BLaER1 (cell line): Measurements from ENCODE around the gene GPR62.

ENCODE experiments used
- H3K27ac ChIP-seq: shearing (Covaris generic); formaldehyde crosslinking; 2 replicates; pipeline ENCODE4 v1.8.1; 2022
- H3K27me3 ChIP-seq: shearing (Covaris generic); formaldehyde crosslinking; 2 replicates; pipeline ENCODE4 v1.8.1; 2022
- H3K36me3 ChIP-seq: shearing (Covaris generic); formaldehyde crosslinking; 2 replicates; pipeline ENCODE4 v1.8.1; 2022
- H3K4me1 ChIP-seq: shearing (Covaris generic); formaldehyde crosslinking; 2 replicates; pipeline ENCODE4 v1.8.1; 2022
- H3K4me2 ChIP-seq: shearing (Covaris generic); formaldehyde crosslinking; 2 replicates; pipeline ENCODE4 v1.8.1; 2022
- H3K4me3 ChIP-seq: shearing (Covaris generic); formaldehyde crosslinking; 2 replicates; pipeline ENCODE4 v1.8.1; 2022
- H3K9ac ChIP-seq: shearing (Covaris generic); formaldehyde crosslinking; 2 replicates; pipeline ENCODE4 v1.8.1; 2022
- H3K9me3 ChIP-seq: shearing (Covaris generic); formaldehyde crosslinking; 2 replicates; pipeline ENCODE4 v1.8.1; 2022
- H4K20me1 ChIP-seq: shearing (Covaris generic); formaldehyde crosslinking; 2 replicates; pipeline ENCODE4 v1.8.1; 2022
- Cebpa-rat ChIP-seq: shearing (Covaris generic); IDR thresholded peaks from 2 replicates; pipeline ENCODE4 v1.8.1; 2022

GPR62 gene

DNA sequence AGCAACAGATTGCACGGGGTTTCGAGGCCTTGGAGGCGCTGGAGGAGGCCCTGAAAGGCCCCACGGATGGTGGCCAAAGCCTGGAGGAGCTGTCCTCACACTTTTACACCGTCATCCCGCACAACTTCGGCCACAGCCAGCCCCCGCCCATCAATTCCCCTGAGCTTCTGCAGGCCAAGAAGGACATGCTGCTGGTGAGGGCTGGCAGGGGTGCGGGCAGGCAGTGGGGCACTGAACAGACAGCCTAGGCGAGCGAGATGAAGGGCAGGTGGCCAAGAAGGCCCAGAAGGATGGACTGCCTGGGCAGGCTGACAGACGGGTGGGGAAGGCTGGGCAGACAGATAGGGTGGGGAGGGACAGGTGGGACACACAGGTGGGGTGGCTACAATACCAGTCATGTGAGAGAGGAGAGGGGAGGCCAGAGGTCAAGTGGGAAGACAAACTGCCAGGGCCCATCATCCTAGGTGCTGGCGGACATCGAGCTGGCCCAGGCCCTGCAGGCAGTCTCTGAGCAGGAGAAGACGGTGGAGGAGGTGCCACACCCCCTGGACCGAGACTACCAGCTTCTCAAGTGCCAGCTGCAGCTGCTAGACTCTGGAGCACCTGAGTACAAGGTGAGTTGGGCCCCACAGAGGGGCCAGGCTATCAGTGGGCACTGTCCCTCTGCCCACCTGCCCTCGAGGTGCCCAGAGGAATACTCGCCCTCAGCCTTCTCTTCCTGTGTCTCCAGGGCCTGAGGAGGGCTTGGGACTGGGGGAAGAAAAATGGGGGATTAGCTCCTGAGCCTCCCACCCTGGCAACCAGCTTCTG, 9.9 kb upstream of the GPR62 start:
- Histone ChIP-seq H3K4me3 (no peak overlapping the region), H3K9ac (no peak overlapping the region), H3K27me3 (no peaks in the 10 kb centered on the region), H3K27ac (no peak overlapping the region), H3K4me2 (no peak overlapping the region), H3K36me3 (no peaks in the 10 kb centered on the region), H3K9me3 (no peaks in the 10 kb centered on the region), H3K4me1 (peaks cover 36% of the 10 kb centered on the region), H4K20me1 (peaks cover 7% of the 10 kb centered on the region)
- no peak for TF ChIP-seq Cebpa-rat

- Histone ChIP-seq H3K9me3 (no peaks in the 10 kb centered on the region), H3K27ac (no peak overlapping the region), H3K4me2 (no peak overlapping the region), H3K9ac (no peak overlapping the region), H3K27me3 (no peaks in the 10 kb centered on the region), H4K20me1 (no peaks in the 10 kb centered on the region; the same call in 1 of the 2 replicates), H3K4me3 (no peak overlapping the region), H3K36me3 (no peaks in the 10 kb centered on the region), H3K4me1 (peaks cover 28% of the 10 kb centered on the region)
- no peak for TF ChIP-seq Cebpa-rat
These were observed 9.1 kb upstream of the GPR62 start for GRCh38 chr3:51945926-51946705.

DNA sequence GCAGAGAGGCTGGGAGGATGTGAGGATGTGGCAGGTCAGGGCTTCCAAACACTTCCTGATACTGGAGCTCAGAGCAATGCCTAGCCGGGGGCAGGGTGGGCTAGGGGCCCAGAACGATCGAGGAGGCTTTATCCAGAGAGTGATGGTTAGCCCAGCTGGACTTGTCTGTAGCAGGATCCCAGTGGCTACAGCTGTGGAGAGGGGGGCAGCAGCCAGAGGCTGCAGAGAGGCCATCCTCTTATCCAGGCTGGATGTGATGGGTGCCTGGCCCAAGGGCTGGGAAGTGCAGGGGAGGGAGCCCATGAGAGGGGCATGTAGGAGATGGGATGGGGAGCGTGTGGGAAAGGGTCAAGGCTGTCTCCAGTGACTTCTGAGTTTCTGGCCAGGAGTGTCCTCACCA, 8.4 kb upstream of the GPR62 start:
- H3K27ac ChIP-seq: no peak overlapping the region
- no peaks in the 10 kb centered on the region for H3K36me3 ChIP-seq
- peaks cover 25% of the 10 kb centered on the region for H3K4me1 ChIP-seq
- H3K4me2 ChIP-seq: no peak overlapping the region
- no peak for TF ChIP-seq Cebpa-rat
- no peaks in the 10 kb centered on the region for H3K27me3 ChIP-seq
- H3K9ac ChIP-seq: no peak overlapping the region
- H4K20me1 ChIP-seq: no peaks in the 10 kb centered on the region
- H3K4me3 ChIP-seq: no peak overlapping the region
- H3K9me3 ChIP-seq: no peaks in the 10 kb centered on the region

GRCh38 chr3:51947215-51947900, 7.8 kb upstream of the GPR62 start:
- Histone ChIP-seq H4K20me1 (no peaks in the 10 kb centered on the region), H3K4me1 (peaks cover 22% of the 10 kb centered on the region), H3K36me3 (no peaks in the 10 kb centered on the region), H3K27me3 (no peaks in the 10 kb centered on the region), H3K27ac (no peak overlapping the region), H3K9ac (no peak overlapping the region), H3K4me3 (no peak overlapping the region), H3K4me2 (no peak overlapping the region), H3K9me3 (no peaks in the 10 kb centered on the region)
- TF ChIP-seq Cebpa-rat: no peak

GRCh38 chr3:51948016-51948580, 7.1 kb upstream of the GPR62 start:
- no peaks in the 10 kb centered on the region for H3K9me3 ChIP-seq
- H3K4me1 ChIP-seq: peaks cover 15% of the 10 kb centered on the region
- H3K4me2 ChIP-seq: no peak overlapping the region
- H3K9ac ChIP-seq: no peak overlapping the region
- no peaks in the 10 kb centered on the region for H4K20me1 ChIP-seq
- no peaks in the 10 kb centered on the region for H3K36me3 ChIP-seq
- H3K27ac ChIP-seq: no peak overlapping the region
- H3K27me3 ChIP-seq: peaks cover 2% of the 10 kb centered on the region; the same call in 1 of the 2 replicates
- no peak for TF ChIP-seq Cebpa-rat
- no peak overlapping the region for H3K4me3 ChIP-seq

- H4K20me1 ChIP-seq: no peaks in the 10 kb centered on the region
- H3K9me3 ChIP-seq: no peaks in the 10 kb centered on the region
- TF ChIP-seq Cebpa-rat: no peak
- H3K27ac ChIP-seq: no peak overlapping the region
- peaks cover 4% of the 10 kb centered on the region for H3K4me1 ChIP-seq
- no peak overlapping the region for H3K4me2 ChIP-seq
- no peaks in the 10 kb centered on the region for H3K36me3 ChIP-seq
- H3K27me3 ChIP-seq: peaks cover 13% of the 10 kb centered on the region
- no peak overlapping the region for H3K9ac ChIP-seq
- no peak overlapping the region for H3K4me3 ChIP-seq
These were observed 6.1 kb upstream of the GPR62 start for GRCh38 chr3:51949121-51949520.

GRCh38 chr3:51950899-51951298, 4.3 kb upstream of the GPR62 start:
- H3K9me3 ChIP-seq: no peaks in the 10 kb centered on the region
- H3K9ac ChIP-seq: no peak overlapping the region
- peaks cover 12% of the 10 kb centered on the region for H4K20me1 ChIP-seq
- no peaks in the 10 kb centered on the region for H3K36me3 ChIP-seq
- TF ChIP-seq Cebpa-rat: no peak
- H3K4me3 ChIP-seq: no peak overlapping the region
- no peak overlapping the region for H3K4me2 ChIP-seq
- peaks cover 17% of the 10 kb centered on the region for H3K4me1 ChIP-seq
- H3K27ac ChIP-seq: no peak overlapping the region
- H3K27me3 ChIP-seq: peaks cover 30% of the 10 kb centered on the region

- no peak for TF ChIP-seq Cebpa-rat
- no peak overlapping the region for H3K4me2 ChIP-seq
- no peak overlapping the region for H3K27ac ChIP-seq
- H4K20me1 ChIP-seq: peaks cover 33% of the 10 kb centered on the region
- peaks cover 19% of the 10 kb centered on the region for H3K36me3 ChIP-seq
- H3K9me3 ChIP-seq: no peaks in the 10 kb centered on the region
- H3K4me3 ChIP-seq: no peak overlapping the region
- peaks cover 50% of the 10 kb centered on the region for H3K27me3 ChIP-seq
- no peak overlapping the region for H3K9ac ChIP-seq
- peaks cover 29% of the 10 kb centered on the region for H3K4me1 ChIP-seq
These were observed 1.7 kb upstream of the GPR62 start for GRCh38 chr3:51953445-51953844.

DNA sequence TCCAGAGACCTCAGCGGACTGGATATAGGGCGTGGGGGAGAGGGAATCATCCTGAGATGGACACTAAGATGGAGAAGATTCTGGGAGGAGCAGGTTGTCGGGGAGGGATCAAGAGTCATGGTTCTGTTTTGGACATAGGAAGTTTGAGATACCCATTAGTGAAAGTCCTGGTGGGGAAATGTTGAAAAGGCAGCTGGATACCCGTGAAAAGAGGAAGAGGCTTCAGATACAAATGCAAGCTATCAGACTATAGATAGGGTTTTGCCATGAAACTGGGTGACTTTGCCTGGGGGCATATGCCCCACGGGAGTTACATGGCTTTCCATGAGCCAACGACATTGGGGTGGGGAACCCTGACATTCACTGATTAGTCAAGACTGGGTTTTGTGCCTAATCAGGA, 1.1 kb upstream of the GPR62 start:
- TF ChIP-seq Cebpa-rat: no peak
- Histone ChIP-seq H3K27me3 (peaks cover 50% of the 10 kb centered on the region), H3K9ac (no peak overlapping the region), H3K36me3 (peaks cover 26% of the 10 kb centered on the region), H4K20me1 (peaks cover 33% of the 10 kb centered on the region), H3K27ac (no peak overlapping the region), H3K4me3 (no peak overlapping the region), H3K4me1 (peaks cover 29% of the 10 kb centered on the region), H3K4me2 (no peak overlapping the region), H3K9me3 (no peaks in the 10 kb centered on the region)
